HEK293 (cell line): ENCODE data around the gene PPM1L.

ENCODE experiments used
- CTCF ChIA-PET: fragments of 350-600 bp; formaldehyde crosslinking; extraction: SDS; loops from one replicate; lab custom pipeline; 2021; ENCODE audit warnings: antibody characterized with exemption; lab: Yijun Ruan, JAX
- POLR2A ChIA-PET: fragments of 300-600 bp; formaldehyde crosslinking; extraction: SDS; loops from one replicate; lab custom pipeline; 2020; ENCODE audit warnings: antibody characterized with exemption, inconsistent platforms; lab: Yijun Ruan, JAX
- H3K27ac ChIP-seq: fragments of 200-500 bp; sonication (Bioruptor generic); 2 replicates; pipeline ENCODE4 v1.5.1; 2014; ENCODE audit warnings: low read depth, low read length, control low read depth, inconsistent platforms; ENCODE audit errors: extremely low read depth
- H3K36me3 ChIP-seq, 2 experiments: fragments of 200-500 bp in 1 of 2; sonication (Bioruptor generic) in 1 of 2; 1 replicate in 1 of 2; 2 replicates in 1 of 2; pipeline ENCODE4 v1.5.1; 2014 to 2017; ENCODE audit warnings: inconsistent platforms in 2 of 2, low read length in 2 of 2; ENCODE audit not compliant: control insufficient read depth in 2 of 2, insufficient read depth in 1 of 2
- H3K4me1 ChIP-seq: fragments of 200-500 bp; sonication (Bioruptor generic); 2 replicates; pipeline ENCODE4 v1.5.1; 2014; ENCODE audit warnings: mild to moderate bottlenecking, low read length, inconsistent platforms; ENCODE audit not compliant: control insufficient read depth, insufficient read depth
- H3K4me3 ChIP-seq: 2 replicates; pipeline ENCODE4 v1.5.1; 2011; ENCODE audit warnings: low read depth, mild to moderate bottlenecking, control low read depth, low read length, moderate library complexity
- H3K9me3 ChIP-seq: fragments of 200-500 bp; sonication (Bioruptor generic); 2 replicates; pipeline ENCODE4 v1.5.1; 2014; ENCODE audit warnings: low read depth, low read length, inconsistent platforms; ENCODE audit not compliant: control insufficient read depth, insufficient read depth
- GLIS1 ChIP-seq: fragments of 450-650 bp; formaldehyde crosslinking; IDR thresholded peaks from 2 replicates; pipeline ENCODE4 v1.5.1; 2016; ENCODE audit warnings: missing biosample characterization, missing genetic modification characterization
- HOXC10 ChIP-seq: sonication (generic); formaldehyde crosslinking; IDR thresholded peaks from 2 replicates; pipeline ENCODE4 v1.8.1; 2023; ENCODE audit warnings: mild to moderate bottlenecking, missing genetic modification reagents
- KLF16 ChIP-seq: fragments of 450-650 bp; formaldehyde crosslinking; IDR thresholded peaks from 2 replicates; pipeline ENCODE4 v1.5.1; 2017; ENCODE audit warnings: missing biosample characterization, missing genetic modification characterization
- MEIS1 ChIP-seq: sonication (generic); formaldehyde crosslinking; IDR thresholded peaks from 2 replicates; pipeline ENCODE4 v1.8.1; 2022; ENCODE audit warnings: missing genetic modification reagents, mild to moderate bottlenecking, borderline replicate concordance
- SP3 ChIP-seq: fragments of 450-650 bp; formaldehyde crosslinking; IDR thresholded peaks from 2 replicates; pipeline ENCODE4 v1.5.1; 2016; ENCODE audit warnings: missing biosample characterization, missing genetic modification characterization
- SP7 ChIP-seq: fragments of 450-650 bp; formaldehyde crosslinking; IDR thresholded peaks from 2 replicates; pipeline ENCODE4 v1.5.1; 2016; ENCODE audit warnings: missing biosample characterization, missing genetic modification characterization
- TRIM28 ChIP-seq: IDR thresholded peaks from 2 replicates; pipeline ENCODE4 v1.6.1; 2011; ENCODE audit warnings: low read length, control low read depth, borderline replicate concordance
- ZBTB8A ChIP-seq: fragments of 450-650 bp; formaldehyde crosslinking; IDR thresholded peaks from 2 replicates; pipeline ENCODE4 v1.5.1; 2016; ENCODE audit warnings: missing biosample characterization, missing genetic modification characterization
- ZNF155 ChIP-seq: fragments of 450-650 bp; formaldehyde crosslinking; IDR thresholded peaks from 2 replicates; pipeline ENCODE4 v1.5.1; 2016; ENCODE audit warnings: missing biosample characterization, missing genetic modification characterization
- ZNF157 ChIP-seq: fragments of 450-650 bp; formaldehyde crosslinking; IDR thresholded peaks from 2 replicates; pipeline ENCODE4 v1.5.1; 2016; ENCODE audit warnings: missing biosample characterization, missing genetic modification characterization
- ZNF23 ChIP-seq: fragments of 450-650 bp; formaldehyde crosslinking; IDR thresholded peaks from 2 replicates; pipeline ENCODE4 v1.5.1; 2016; ENCODE audit warnings: missing biosample characterization, missing genetic modification characterization, borderline replicate concordance
- ZNF24 ChIP-seq: fragments of 450-650 bp; formaldehyde crosslinking; IDR thresholded peaks from 2 replicates; pipeline ENCODE4 v1.5.1; 2016; ENCODE audit warnings: missing biosample characterization, missing genetic modification characterization
- ZNF510 ChIP-seq: fragments of 450-650 bp; formaldehyde crosslinking; IDR thresholded peaks from 2 replicates; pipeline ENCODE4 v1.5.1; 2018; ENCODE audit warnings: mild to moderate bottlenecking, missing genetic modification characterization, missing biosample characterization; ENCODE audit not compliant: insufficient replicate concordance
- ZNF521 ChIP-seq: fragments of 450-650 bp; formaldehyde crosslinking; IDR thresholded peaks from 2 replicates; pipeline ENCODE4 v1.5.1; 2017; ENCODE audit warnings: missing biosample characterization, mild to moderate bottlenecking, missing genetic modification characterization
- ZNF549 ChIP-seq: fragments of 450-650 bp; IDR thresholded peaks from 2 replicates; pipeline ENCODE4 v1.5.1; 2018; ENCODE audit warnings: missing biosample characterization, missing genetic modification characterization, mild to moderate bottlenecking, inconsistent platforms, moderate library complexity
- ZNF610 ChIP-seq: fragments of 450-650 bp; formaldehyde crosslinking; IDR thresholded peaks from 2 replicates; pipeline ENCODE4 v1.5.1; 2016; ENCODE audit warnings: missing biosample characterization, missing genetic modification characterization, borderline replicate concordance
- ZNF621 ChIP-seq: fragments of 450-650 bp; formaldehyde crosslinking; IDR thresholded peaks from 2 replicates; pipeline ENCODE4 v1.5.1; 2017; ENCODE audit warnings: missing biosample characterization, missing genetic modification characterization
- ZNF654 ChIP-seq: fragments of 450-650 bp; formaldehyde crosslinking; IDR thresholded peaks from 2 replicates; pipeline ENCODE4 v1.5.1; 2016; ENCODE audit warnings: low read depth, missing biosample characterization, missing genetic modification characterization
- ZNF747 ChIP-seq: fragments of 450-650 bp; formaldehyde crosslinking; IDR thresholded peaks from 2 replicates; pipeline ENCODE4 v1.5.1; 2016; ENCODE audit warnings: missing biosample characterization, missing genetic modification characterization
- ZNF76 ChIP-seq: fragments of 450-650 bp; formaldehyde crosslinking; IDR thresholded peaks from 2 replicates; pipeline ENCODE4; 2016; ENCODE audit warnings: low read depth, missing biosample characterization, missing genetic modification characterization, borderline replicate concordance
- ZNF776 ChIP-seq: fragments of 450-650 bp; formaldehyde crosslinking; IDR thresholded peaks from 2 replicates; pipeline ENCODE4 v1.5.0; 2017; ENCODE audit warnings: missing biosample characterization, missing genetic modification characterization, borderline replicate concordance
- ZNF777 ChIP-seq: fragments of 450-650 bp; formaldehyde crosslinking; IDR thresholded peaks from 2 replicates; pipeline ENCODE4 v1.5.1; 2017; ENCODE audit warnings: missing biosample characterization, missing genetic modification characterization, borderline replicate concordance
- ZNF837 ChIP-seq: fragments of 450-650 bp; formaldehyde crosslinking; IDR thresholded peaks from 2 replicates; pipeline ENCODE4 v1.5.1; 2016; ENCODE audit warnings: missing biosample characterization, missing genetic modification characterization
- TF ChIP-seq, protein P1 (sequence below): fragments of 450-650 bp; formaldehyde crosslinking; IDR thresholded peaks from 2 replicates; pipeline ENCODE4 v1.5.1; 2016; ENCODE audit warnings: missing biosample characterization, missing genetic modification characterization
- TF ChIP-seq, protein P2 (sequence below): sonication (generic); formaldehyde crosslinking; IDR thresholded peaks from 2 replicates; pipeline ENCODE4 v1.8.1; 2022; ENCODE audit warnings: mild to moderate bottlenecking, moderate library complexity, missing genetic modification reagents
- TF ChIP-seq, protein P3 (sequence below): fragments of 450-650 bp; formaldehyde crosslinking; IDR thresholded peaks from 2 replicates; pipeline ENCODE4 v1.5.1; 2016; ENCODE audit warnings: missing biosample characterization, missing genetic modification characterization
- TF ChIP-seq, protein P4 (sequence below): fragments of 450-650 bp; formaldehyde crosslinking; IDR thresholded peaks from 2 replicates; pipeline ENCODE4 v1.5.1; 2016; ENCODE audit warnings: missing biosample characterization, missing genetic modification characterization
- TF ChIP-seq, protein P5 (sequence below): fragments of 450-650 bp; formaldehyde crosslinking; IDR thresholded peaks from 2 replicates; pipeline ENCODE4 v1.5.1; 2016; ENCODE audit warnings: missing biosample characterization, missing genetic modification characterization

Gene PPM1L

DNA sequence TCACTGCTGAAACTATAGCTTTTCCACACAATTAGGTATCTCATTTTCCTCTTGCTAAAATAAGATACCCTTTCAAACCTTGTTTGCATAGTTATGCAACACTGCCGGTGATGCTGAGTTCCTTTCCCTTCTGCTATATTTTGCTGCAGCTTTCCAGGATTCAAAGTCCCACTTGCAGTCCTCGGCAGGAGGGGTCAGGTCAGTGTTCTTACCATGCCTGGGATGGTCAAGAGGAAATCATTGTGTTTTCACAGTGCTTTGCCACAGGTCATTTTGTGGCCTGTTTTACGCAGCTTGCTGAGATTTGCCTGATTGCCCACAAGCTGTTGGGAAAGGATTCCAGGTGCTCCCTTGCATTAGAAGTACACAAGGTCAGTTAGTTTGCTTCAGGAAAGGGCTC, 192.2 kb downstream of the PPM1L start:
- Histone ChIP-seq H3K4me3 (no peak overlapping the region), H3K4me1 (no peaks in the 10 kb centered on the region; the same call in none of the 2 replicates), H3K36me3 (no peaks in the 10 kb centered on the region), H3K27ac (no peak overlapping the region)
- POLR2A ChIA-PET = no interaction called here
- CTCF ChIA-PET = interaction anchor here (0.9 to 2.2 kb wide), 3 partner anchors 190 to 370 kb away, joined by 3 to 8 read pairs (median 6); no protein-coding TSS in a partner anchor
- TF ChIP-seq TRIM28 = no peak
- TF ChIP-seq, protein P1, sequence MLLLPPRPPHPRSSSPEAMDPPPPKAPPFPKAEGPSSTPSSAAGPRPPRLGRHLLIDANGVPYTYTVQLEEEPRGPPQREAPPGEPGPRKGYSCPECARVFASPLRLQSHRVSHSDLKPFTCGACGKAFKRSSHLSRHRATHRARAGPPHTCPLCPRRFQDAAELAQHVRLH = no peak
- no peak for TF ChIP-seq ZNF157 (tag by site-specific recombination)
- no peak for TF ChIP-seq ZNF837 (tag by site-specific recombination)
- TF ChIP-seq ZNF549 (tag by site-specific recombination) = no peak
- TF ChIP-seq KLF16 (tag by site-specific recombination) = no peak
- no peak for TF ChIP-seq ZNF521 (tag by site-specific recombination)
- TF ChIP-seq ZNF510 (tag by site-specific recombination) = no peak
- TF ChIP-seq SP7 = no peak
- no peak for TF ChIP-seq MEIS1 (CRISPR knock-in tag)
- TF ChIP-seq ZNF654 = no peak
- no peak for TF ChIP-seq ZNF23 (tag by site-specific recombination)
- TF ChIP-seq ZNF24 (tag by site-specific recombination) = no peak
- TF ChIP-seq, all 188 proteins: peak for 0
- H3K9me3 ChIP-seq = no peaks in the 10 kb centered on the region

DNA sequence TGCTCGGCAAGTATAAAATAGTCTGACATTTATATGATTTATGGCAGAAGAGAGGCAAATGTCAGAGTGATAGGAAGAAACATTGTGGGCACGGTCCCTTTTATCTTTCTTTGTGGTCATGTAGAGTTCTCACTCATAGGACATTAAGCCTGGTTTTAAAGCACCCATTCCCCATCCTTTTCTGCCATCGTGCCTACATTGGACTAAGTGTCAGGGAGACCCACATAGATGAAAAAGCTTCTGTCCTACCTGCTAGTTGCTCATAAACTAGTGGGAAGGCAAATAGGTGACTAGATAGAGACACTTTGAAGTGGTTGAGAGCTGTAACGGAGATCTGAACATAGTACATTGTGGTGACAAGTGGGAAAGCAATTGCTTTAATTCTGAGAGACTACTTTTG, 193.4 kb downstream of the PPM1L start:
- no peaks in the 10 kb centered on the region for H3K36me3 ChIP-seq
- no peaks in the 10 kb centered on the region; the same call in none of the 2 replicates for H3K4me1 ChIP-seq
- H3K27ac ChIP-seq = no peak overlapping the region
- H3K9me3 ChIP-seq = no peaks in the 10 kb centered on the region
- CTCF ChIA-PET = interaction anchor here (0.6 kb wide), 1 partner anchor 22 kb away, joined by 3 read pairs; no protein-coding TSS in a partner anchor
- POLR2A ChIA-PET = no interaction called here
- TF ChIP-seq, protein P2, sequence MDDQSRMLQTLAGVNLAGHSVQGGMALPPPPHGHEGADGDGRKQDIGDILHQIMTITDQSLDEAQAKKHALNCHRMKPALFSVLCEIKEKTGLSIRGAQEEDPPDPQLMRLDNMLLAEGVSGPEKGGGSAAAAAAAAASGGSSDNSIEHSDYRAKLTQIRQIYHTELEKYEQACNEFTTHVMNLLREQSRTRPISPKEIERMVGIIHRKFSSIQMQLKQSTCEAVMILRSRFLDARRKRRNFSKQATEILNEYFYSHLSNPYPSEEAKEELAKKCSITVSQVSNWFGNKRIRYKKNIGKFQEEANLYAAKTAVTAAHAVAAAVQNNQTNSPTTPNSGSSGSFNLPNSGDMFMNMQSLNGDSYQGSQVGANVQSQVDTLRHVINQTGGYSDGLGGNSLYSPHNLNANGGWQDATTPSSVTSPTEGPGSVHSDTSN (CRISPR knock-in tag) = no peak
- TF ChIP-seq ZNF621 (tag by site-specific recombination) (no peak), ZNF747 (no peak), ZNF777 (no peak)
- H3K4me3 ChIP-seq = no peak overlapping the region

DNA sequence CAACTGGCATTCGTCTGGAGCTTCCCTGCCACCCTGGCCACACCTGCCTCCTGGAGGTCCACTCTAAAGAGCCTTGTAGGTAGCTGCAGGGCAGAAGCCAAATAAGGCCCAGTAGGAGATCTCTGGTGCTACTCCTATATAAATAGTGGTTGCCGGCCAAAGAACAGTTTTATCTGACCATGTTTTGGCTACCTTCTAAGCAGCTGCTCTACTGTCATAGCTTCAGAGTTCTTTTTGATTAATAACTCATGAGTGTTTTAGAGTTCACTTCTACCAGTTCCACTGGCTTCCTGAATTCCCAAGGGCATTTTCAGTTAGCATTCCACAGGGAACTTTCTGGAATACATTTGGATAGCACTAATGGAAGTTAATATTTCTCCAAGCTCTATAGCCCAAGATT, 194.5 kb downstream of the PPM1L start:
- ChIA-PET POLR2A (no interaction called here), CTCF (interaction anchor here (0.6 to 1.3 kb wide), 4 partner anchors 9 to 478 kb away, joined by 3 read pairs; no protein-coding TSS in a partner anchor)
- TF ChIP-seq, protein P3, sequence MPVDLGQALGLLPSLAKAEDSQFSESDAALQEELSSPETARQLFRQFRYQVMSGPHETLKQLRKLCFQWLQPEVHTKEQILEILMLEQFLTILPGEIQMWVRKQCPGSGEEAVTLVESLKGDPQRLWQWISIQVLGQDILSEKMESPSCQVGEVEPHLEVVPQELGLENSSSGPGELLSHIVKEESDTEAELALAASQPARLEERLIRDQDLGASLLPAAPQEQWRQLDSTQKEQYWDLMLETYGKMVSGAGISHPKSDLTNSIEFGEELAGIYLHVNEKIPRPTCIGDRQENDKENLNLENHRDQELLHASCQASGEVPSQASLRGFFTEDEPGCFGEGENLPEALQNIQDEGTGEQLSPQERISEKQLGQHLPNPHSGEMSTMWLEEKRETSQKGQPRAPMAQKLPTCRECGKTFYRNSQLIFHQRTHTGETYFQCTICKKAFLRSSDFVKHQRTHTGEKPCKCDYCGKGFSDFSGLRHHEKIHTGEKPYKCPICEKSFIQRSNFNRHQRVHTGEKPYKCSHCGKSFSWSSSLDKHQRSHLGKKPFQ (tag by site-specific recombination) = no peak
- TF ChIP-seq ZNF610 (tag by site-specific recombination) = no peak
- no peak for TF ChIP-seq ZNF76 (tag by site-specific recombination)
- TF ChIP-seq KLF16 (tag by site-specific recombination) = no peak
- TF ChIP-seq, protein P4, sequence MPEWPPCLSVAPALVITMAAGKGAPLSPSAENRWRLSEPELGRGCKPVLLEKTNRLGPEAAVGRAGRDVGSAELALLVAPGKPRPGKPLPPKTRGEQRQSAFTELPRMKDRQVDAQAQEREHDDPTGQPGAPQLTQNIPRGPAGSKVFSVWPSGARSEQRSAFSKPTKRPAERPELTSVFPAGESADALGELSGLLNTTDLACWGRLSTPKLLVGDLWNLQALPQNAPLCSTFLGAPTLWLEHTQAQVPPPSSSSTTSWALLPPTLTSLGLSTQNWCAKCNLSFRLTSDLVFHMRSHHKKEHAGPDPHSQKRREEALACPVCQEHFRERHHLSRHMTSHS (tag by site-specific recombination) = no peak
- TF ChIP-seq, protein P5, sequence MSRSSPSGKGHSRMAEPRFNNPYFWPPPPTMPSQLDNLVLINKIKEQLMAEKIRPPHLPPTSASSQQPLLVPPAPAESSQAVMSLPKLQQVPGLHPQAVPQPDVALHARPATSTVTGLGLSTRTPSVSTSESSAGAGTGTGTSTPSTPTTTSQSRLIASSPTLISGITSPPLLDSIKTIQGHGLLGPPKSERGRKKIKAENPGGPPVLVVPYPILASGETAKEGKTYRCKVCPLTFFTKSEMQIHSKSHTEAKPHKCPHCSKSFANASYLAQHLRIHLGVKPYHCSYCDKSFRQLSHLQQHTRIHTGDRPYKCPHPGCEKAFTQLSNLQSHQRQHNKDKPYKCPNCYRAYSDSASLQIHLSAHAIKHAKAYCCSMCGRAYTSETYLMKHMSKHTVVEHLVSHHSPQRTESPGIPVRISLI (tag by site-specific recombination) = no peak
- no peak for TF ChIP-seq GLIS1
- TF ChIP-seq ZBTB8A (tag by site-specific recombination) = no peak
- TF ChIP-seq HOXC10 (CRISPR knock-in tag) = no peak
- no peak for TF ChIP-seq ZNF155 (tag by site-specific recombination)
- TF ChIP-seq SP7 = no peak
- TF ChIP-seq SP3 (tag by site-specific recombination) = no peak
- no peak for TF ChIP-seq ZNF776 (tag by site-specific recombination)
- TF ChIP-seq ZNF654 = no peak

More for the DNA sequence above, 194.5 kb downstream of the PPM1L start:
- Histone ChIP-seq H3K9me3 (no peaks in the 10 kb centered on the region), H3K4me3 (no peak overlapping the region), H3K36me3 (no peaks in the 10 kb centered on the region), H3K4me1 (no peaks in the 10 kb centered on the region; the same call in none of the 2 replicates), H3K27ac (no peak overlapping the region)
